Endometrial microvascular endothelial cells (primary cell): ENCODE results near the gene INKA1. TPM values are rescaled to one million over a fixed set of nuclear protein-coding genes. Genes with fewer than 3 reads are reported as not detected.

Experiments
- in situ Hi-C: cut with HindIII; loops from 2 replicates; pipeline ENCODE4 v1.10.0; 2017; ENCODE audit warnings: low sequenced_read_pairs, low pct_unique_long_range_greater_than_20kb; ENCODE audit errors: inconsistent ontology term
- total RNA-seq: library from RNA; depleted of rRNA; stranded (reverse); fragments of >200 nt; gene quantifications from one replicate; pipeline ENCODE4 v1.2.3, GENCODE V29; 2015; ENCODE audit errors: inconsistent ontology term

The INKA1 gene
- total RNA-seq, 1 donor from 2014 or later: 5.4 TPM

DNA sequence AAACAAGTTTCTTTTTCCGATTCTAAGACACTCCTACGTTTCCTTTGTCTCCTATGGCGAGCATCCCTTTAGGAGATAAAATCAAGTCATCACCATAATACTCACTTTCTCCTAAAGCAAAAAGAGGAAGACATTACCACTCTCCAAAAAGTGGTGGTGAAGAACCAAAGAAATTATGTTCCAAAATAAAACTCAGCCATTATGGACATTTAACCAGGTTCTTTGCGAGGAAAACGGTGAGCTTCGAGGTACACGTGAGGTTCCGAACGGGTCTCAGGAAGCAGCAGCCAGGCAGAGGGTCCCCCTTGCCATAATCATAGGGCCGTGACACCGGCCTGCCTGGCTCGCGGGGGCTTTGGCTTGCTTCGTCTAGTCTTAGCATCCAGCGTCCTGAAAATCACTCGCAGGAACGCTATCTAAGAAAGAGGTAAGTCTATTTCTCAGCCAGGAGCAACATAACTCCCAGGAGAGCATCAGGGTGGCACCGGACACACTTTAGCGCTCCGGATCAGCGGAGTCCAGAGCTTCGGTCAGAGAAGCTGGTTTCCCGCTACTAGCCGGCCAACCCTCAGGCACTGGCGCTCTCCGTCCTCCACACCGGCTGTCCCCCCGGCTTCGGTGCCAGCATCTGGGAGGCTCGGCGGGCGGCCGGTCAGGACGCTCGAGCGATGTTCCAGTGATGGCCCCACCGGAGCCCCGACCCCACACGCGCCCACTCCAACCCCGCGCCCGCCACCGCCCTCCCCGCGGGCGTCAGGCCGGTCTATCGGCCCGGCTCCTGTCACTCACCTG lies 17.3 kb upstream of the INKA1 start:
- in situ Hi-C loops: no loop called here

DNA sequence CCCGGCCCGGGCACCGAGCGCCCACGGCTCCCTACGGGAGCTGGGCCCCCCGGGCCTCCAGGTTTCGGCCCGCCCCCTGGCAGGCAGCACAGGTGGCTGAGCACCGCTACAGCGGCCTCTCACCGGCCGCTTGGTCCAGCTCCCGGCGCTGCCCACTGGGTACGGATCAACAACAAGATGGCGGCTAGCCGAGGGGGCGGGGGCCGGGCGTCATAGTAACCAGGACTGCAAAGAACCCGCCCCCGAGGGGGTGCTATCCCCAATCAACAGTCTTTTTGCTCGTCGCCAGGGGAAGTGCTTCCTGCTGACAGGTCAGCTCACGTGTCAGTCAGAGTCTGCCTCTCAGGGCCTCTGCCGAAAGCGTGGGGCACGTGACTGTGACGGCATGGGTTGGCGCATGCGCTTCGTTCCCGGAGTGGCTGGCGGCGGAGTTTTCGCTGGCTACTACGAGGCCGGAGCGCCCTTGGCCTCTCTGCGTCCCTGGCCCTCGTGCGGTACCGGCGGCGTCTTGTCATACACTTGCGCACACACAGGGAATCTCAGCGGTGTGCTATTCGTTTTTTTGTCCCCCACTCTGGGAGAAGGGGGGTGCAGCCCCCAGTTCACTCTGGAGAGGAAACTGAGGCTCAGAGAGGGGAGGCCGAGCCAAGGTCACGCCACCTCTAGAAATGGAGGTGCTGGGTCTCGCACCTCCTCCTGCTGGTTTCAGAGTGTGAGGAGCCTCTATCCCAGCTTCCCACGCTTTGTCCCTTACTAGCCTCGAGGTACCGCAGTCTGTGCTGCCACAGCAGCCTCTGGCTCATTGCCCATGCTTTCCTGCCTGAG lies 16.5 kb upstream of the INKA1 start, which contains the start of gene IP6K1:
IP6K1 (minus strand) TSS at position 186 of the 825 bp plus-strand sequence. CDS start 38,502 bp downstream, outside the sequence.
- in situ Hi-C loops: no loop called here

DNA sequence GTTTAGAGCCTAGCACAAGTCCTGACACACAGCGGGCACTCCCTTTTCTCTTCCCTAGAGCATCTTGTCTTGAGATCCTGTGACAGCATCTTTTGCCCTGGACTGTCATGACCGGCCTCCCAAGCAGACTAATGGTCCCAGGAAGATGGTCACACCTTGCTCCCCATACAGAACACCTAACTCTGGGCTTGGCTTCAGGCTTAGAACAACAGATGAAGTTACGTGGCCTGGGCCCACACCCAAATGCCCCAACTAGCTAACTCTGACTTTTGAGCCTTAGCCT lies 15.9 kb upstream of the INKA1 start:
- in situ Hi-C loops: no loop called here

DNA sequence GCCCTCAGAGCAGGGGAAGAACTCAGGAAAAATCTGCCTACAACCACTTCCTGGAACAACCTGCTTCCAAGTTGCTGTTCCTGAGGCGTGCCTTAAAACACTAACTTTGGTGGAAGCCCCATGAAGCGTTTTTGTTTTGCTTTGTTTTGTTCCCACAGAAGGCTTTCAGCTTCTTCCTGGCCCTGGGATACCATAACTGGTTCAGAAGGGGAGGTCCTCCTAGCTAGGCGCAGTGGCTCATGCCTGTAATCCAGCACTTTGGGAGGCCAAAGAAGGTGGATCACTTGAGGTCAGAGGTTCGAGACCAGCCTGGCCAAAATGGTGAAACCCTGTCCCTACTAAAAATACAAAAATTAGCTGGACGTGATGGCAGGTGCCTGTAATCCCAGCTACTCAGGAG lies 15.5 kb upstream of the INKA1 start:
- in situ Hi-C loops: no loop called here

DNA sequence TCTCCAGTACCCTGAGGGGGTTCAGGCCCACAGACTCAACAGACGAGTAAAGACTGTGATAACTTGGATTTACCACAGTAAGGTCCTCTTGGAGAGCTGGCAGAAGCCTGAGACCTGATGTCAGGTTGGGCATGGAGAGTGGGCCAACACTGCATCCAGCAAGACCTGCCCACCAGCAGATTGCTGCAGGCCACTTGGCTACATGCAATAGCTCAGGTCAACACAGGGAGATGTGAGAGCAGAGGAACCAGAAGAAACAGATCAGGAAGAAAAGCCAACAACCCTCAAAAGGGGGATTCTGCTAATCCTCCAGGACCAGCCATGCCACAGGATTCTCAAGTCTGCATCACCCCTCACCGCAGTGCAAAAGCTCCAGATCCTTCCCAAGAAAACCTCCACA lies 15.0 kb upstream of the INKA1 start:
- in situ Hi-C loops: no loop called here

DNA sequence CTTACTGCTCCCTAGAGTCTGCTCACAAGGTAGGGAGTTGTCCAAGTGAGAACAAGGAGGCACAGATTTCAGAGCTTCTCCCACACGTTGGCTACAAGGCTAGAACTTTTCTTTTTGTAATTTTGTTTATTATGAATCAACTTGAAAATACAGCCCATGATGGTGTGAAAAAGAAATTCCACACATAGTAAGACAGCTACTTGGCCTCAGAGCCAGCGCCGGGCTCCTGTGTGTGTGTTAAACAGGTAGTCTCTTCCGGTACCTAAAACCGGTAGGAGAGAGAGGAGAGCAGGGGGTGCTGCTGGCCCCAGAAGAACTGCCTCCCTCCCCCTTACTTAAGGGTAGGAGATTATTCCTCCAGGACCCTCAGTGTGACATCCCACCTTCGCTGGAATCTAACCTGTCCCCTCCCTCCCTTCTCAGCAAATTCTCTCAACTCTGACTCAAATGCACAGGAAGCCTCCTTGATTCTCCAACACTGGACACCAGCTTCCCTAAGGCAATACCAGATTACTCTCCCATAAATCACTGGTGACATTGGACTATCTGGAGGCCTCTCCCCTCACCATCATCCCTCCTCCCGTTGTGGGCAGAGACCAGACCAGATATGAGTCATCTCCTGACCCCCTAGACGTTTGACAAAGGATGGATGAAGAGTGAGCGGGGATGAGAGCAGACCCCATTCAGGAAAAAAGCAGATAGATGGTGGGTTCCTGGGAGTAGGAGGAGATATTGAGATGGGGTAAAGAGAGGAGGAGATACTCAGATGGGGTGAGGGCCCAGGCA lies 12.2 kb upstream of the INKA1 start:
- in situ Hi-C loops: no loop called here

DNA sequence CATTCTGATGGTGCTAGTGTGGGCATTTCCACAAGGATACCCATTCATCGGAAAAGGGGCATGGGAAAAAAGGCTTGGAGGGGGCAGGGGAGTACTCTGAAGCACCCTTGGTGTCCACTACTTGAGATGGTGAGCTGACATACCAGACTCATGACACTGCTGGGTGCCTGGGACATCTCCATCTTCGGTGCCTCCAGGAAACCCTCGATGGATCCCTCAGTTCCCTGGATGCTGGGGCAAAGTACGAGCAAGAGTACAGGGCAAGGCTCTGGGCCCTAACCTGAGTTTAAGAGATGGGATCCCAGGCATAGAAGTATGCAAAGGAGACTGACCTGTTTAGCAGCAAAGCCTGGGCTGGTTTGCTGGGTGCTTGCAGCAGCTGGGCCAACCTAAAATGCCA lies 11.5 kb upstream of the INKA1 start:
- in situ Hi-C loops: no loop called here

DNA sequence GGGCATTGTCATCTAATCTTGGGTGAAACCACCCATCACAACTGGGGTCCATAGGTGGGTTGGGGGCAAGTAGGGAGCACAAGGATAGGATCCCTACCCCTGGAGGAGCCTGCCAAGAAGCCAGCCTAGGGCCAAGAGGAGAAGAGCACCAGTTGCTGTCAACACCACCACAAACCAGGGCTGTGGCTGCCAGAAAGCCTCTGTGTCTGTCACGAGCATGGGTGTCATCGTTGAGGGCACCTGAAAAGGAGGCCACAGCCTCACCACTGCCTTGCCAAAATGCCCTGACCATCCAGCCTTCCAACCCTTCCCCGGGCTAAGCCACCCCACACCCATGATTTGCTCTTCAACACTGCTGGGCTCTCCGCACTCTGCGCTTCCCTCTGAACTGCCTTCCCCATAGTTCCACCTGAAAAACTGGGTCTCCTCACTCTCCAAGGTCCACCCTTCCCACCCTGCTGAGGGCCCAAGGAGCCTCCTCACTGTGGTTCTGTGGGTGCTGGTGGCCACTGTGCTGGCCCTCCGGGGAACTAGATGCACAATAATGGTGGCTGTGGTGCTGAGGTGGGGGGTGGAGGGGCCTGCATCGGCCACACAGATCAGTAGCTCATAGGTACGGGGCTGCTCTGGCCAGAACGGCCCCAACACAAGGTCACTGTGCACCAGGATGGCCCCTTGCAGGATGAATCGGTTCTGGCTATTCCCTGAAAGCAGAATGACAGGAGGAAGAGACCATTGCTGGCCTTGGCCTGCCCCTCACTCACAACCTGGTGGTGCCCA lies 10.5 kb upstream of the INKA1 start:
- in situ Hi-C loops: no loop called here

DNA sequence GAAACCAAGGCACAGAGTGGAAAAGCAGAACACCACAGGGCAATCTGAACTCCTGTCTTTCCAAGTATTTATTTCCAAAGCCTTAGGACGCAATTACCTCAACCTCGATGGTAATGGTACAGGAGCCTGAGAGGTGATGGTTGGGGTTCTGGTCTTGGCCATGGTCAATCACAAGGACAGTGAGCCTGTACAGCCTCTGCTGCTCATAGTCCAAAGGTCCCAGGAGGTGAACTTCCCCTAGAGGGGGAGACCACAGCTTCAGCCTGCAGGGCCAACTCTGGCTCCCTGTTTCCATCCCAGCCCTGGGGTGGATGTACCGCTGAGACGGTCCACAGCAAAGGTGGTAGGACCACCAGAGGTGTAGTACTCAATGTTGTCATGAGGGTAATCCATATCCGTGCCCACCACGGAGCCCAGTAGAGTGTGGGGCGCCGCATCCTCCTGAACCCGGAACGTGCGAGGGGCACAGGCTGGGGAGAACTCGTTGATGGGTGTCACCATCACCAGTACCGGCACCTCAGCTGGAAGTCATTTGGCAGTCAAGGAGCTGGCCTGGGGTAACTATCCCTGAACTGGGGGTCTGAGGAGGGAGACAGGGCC lies 9.5 kb upstream of the INKA1 start:
- in situ Hi-C loops: no loop called here

DNA sequence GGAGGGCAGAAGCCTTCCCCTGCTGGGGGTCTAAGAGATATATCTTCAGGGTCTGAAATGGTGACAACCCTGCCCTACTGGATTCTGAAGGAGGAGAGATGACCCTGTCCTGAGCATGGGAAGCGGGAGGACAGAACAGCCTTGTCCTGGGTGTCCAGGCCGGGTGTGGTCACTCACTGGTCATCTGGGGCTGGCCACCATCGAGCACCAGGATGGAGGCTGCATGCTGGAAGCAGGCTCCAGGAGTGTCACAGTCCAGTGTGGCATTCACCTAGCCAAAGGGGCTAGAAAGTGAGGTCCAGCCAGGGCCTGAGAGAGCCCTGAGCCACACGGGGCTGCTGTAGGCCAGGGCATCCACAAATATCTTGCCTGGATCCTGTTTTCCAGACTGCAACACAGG lies 8.6 kb upstream of the INKA1 start:
- in situ Hi-C loops: no loop called here

DNA sequence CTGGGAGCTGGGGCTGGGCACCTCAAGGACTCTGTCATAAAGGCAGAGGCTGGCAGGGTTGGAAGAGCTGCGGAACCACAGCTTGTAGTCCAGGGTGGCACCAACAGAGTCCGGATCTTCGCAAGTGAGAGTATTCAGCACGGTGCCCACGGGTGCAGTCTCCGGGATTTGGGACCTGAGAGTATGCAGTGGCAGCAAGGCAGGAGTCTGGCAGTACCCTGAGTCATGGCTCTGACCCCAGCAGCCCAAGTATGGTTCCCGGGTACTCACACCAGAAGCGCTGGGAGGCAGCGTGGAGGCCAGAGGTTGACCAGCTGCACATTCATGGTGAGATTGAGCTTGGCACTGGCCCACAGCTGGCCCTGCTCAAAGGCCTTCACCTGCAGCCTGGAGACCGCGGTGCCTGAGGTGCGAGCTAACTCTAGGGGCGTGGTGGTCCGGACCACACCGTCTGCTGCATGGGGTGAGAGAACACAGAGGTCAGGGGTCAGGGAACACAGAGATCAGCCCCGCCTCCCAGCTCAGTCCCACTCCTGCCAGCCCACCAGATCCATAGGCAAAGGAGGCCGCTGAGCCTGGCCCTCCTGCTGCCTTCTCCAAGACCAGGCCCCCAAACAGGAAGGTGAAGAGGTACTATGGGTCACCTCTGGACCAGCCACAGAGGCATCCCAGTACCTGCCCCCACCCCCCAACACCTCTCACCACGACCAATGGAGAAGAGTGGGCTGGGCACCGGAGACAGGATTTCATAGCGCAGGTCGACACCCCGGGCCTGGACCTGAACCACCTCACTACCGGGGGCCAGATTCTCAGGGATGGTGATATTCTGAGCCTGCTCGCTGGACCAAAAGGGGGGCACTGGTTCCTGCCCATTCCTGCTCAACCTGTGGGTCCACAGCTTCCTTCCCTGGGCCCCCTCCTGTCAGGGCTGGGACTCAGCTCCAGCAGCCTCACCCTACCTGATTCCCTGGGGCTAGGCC lies 7.8 kb upstream of the INKA1 start:
- in situ Hi-C loops: no loop called here

DNA sequence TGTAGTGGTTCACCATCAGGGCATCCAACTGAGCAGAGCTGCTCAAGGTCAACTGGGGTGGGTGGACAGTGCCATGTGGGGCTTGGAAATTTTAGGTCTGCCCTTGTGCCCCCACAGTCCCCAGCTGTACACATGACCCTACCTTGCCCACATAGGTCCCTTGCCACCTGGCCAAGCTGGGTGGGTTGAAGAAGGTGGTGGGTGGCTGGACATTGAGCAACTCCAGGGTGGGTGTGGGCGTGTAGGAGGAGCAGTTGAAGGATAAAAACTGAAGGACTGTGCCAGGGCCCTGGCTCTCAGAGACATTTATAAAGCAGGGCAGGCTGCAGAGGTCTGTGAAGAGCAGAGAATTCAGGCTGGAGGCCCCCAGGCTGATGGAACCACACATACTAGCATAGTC lies 4.0 kb upstream of the INKA1 start:
- in situ Hi-C loops: no loop called here

DNA sequence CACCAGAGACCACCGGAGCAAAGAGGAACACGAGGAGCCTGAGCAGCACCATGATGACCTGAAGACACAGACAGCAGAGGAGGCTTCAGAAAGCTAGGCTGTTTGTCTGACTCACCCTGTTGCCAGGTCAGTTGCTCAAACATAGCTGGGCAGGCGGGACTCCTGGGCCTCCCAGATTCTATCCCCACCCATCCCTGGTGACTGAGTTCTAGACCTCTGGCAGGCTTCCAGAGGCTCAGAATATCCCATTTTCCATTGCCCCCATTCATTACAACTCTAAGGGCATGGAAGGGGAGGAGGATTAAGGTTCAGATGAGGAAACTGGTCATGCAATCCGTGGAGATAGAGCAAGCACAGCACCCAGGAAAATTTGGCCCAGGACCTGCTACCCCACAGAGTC lies 3.3 kb upstream of the INKA1 start, which contains the start of gene CDHR4:
CDHR4 (minus strand) TSS at position 113 of the 400 bp plus-strand sequence; CDS start at position 52, 61 bp downstream.
- in situ Hi-C loops: no loop called here

DNA sequence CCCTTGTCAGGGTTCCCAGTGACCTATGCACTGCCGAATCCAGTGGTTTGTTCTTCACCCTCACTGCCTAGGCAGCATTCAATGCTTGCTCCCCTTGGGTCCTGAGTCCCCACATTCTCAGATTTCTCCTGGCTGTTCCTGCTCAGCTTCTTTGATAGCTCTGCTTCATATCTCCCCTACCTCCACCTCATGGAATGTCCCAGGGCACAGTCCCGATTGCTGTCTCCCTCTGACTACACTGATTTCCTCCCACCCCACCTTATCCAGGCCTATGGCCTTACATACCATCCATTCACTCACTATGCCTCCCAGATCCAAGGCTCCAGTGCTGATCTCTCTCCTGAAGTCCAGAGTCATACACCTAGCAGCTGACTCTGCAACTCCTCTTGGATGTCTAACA lies 1.9 kb upstream of the INKA1 start:
- in situ Hi-C loops: no loop called here

DNA sequence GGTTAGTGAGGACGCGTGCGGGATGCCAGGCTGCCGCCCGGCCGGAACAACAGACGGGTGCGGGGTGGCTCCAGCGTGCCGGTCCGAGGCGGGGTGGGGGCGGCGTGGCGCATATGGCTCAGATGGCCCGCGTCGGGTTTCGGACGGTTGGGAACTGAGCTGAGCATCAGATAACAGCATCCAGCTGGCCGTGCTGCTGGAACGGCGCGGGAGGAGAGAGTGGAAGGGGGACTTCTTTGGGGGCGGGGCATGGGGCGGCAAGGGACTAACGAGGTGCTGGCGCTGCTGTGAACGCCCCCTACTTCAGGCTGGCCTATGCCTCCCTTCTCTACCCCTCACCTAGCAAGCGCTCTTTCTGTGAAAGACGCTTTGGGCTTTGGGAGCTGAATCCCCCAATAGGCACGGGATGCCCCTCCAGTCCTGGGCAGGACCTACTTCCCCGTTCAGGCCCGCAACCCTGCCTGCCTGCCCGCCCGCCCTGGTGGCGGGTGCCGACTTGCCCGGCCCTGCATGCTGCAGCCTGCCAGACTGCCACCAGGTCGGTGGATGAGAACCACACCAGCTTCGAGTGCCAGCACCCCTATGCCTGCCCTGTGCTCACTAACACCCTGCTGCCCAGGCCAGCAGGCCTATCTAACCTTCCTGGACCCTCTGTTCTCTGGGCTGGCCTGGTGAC lies 542 bp downstream of the INKA1 start:
- in situ Hi-C loops: no loop called here

DNA sequence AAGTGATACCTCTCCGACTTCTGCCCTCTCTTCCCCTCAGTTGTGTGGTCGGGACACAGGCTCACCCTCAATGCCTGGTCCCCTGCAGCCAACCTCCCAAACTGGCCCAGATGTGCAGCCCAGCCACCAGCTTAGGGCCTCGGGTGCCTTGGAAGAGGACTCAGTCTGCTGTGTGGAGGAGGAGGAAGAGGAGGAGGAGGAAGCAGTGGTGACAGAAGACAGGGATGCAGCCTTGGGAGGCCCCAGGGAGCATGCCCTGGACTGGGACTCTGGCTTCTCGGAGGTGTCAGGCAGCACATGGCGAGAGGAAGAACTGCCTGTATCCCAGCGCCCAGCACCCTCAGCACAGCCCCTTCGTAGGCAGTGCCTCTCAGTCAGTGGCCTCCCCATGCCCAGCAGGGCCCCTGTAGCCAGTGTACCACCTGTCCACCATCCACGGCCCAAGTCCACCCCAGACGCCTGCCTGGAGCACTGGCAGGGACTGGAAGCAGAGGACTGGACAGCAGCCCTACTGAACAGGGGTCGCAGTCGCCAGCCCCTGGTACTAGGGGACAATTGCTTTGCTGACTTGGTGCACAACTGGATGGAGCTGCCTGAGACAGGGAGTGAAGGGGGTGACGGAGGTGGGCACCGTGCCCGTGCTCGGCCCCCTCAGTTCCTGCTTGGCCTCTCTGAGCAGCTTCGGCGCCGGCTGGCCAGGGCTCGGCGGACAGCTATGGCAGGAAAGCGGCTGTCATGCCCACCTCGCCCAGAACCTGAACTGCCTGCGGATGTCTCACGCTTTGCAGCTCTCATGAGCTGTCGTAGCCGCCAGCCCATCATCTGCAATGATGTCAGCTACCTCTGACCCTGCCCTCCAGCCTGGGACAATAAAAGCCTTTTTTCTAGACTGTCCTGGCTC lies 1.3 kb downstream of the INKA1 start:
- in situ Hi-C loops: no loop called here
